Astrocyte (in vitro differentiated cells and primary cell): Measurements from ENCODE around the gene BCR. TPM values are rescaled to one million over a fixed set of nuclear protein-coding genes. Genes with fewer than 3 reads are reported as not detected.

ENCODE experiments used
- DNase-seq: peaks from one replicate; pipeline ENCODE4 v3.0.0-alpha.2; 2010; ENCODE audit warnings: low read depth
- FAIRE-seq: peaks from 2 replicates; lab custom pipeline; 2011; peaks lifted over from hg19 to GRCh38; lab: Jason Lieb, UNC
- H2AFZ ChIP-seq: 2 replicates; pipeline ENCODE4 v1.6.0; 2012; ENCODE audit warnings: low read depth, low read length, inconsistent platforms
- H3K27ac ChIP-seq: 2 replicates; pipeline ENCODE4 v1.5.1; 2011; ENCODE audit warnings: low read depth, low read length, inconsistent platforms
- H3K27me3 ChIP-seq: 2 replicates; pipeline ENCODE4 v1.6.0; 2011; ENCODE audit warnings: low read length, inconsistent platforms; ENCODE audit not compliant: insufficient read depth
- H3K36me3 ChIP-seq: 2 replicates; pipeline ENCODE4 v1.5.1; 2011; ENCODE audit warnings: low read length, inconsistent platforms; ENCODE audit not compliant: insufficient read depth
- H3K4me1 ChIP-seq: 2 replicates; pipeline ENCODE4 v1.5.1; 2011; ENCODE audit warnings: low read length, inconsistent platforms; ENCODE audit not compliant: insufficient read depth
- H3K4me2 ChIP-seq: 2 replicates; pipeline ENCODE4 v1.6.0; 2012; ENCODE audit warnings: low read length, inconsistent platforms
- H3K4me3 ChIP-seq: 2 replicates; pipeline ENCODE4 v1.5.1; 2011; ENCODE audit warnings: low read depth, mild to moderate bottlenecking, low read length, inconsistent platforms; ENCODE audit not compliant: insufficient read depth
- H3K79me2 ChIP-seq: 2 replicates; pipeline ENCODE4 v1.6.0; 2012; ENCODE audit warnings: mild to moderate bottlenecking, low read length, inconsistent platforms; ENCODE audit not compliant: insufficient read depth
- H3K9ac ChIP-seq: 2 replicates; pipeline ENCODE4 v1.6.0; 2012; ENCODE audit warnings: mild to moderate bottlenecking, low read length, inconsistent platforms
- H3K9me3 ChIP-seq: 2 replicates; pipeline ENCODE4 v1.5.1; 2012; ENCODE audit warnings: low read depth, mild to moderate bottlenecking, low read length, inconsistent platforms; ENCODE audit not compliant: insufficient read depth
- H4K20me1 ChIP-seq: 2 replicates; pipeline ENCODE4 v1.6.0; 2012; ENCODE audit warnings: low read length, inconsistent platforms; ENCODE audit not compliant: insufficient read depth
- H3K27ac Mint-ChIP-seq: one replicate; pipeline ENCODE4 v1.8.0; 2021; ENCODE audit warnings: mild to moderate bottlenecking, mixed read lengths; ENCODE audit not compliant: unreplicated experiment
- H3K27me3 Mint-ChIP-seq: one replicate; pipeline ENCODE4 v1.8.0; 2021; ENCODE audit warnings: low read depth, mixed read lengths; ENCODE audit not compliant: unreplicated experiment
- H3K36me3 Mint-ChIP-seq: one replicate; pipeline ENCODE4 v1.8.0; 2021; ENCODE audit warnings: low read depth, mixed read lengths; ENCODE audit not compliant: unreplicated experiment
- H3K4me1 Mint-ChIP-seq: one replicate; pipeline ENCODE4 v1.8.0; 2021; ENCODE audit warnings: low read depth, mixed read lengths; ENCODE audit not compliant: unreplicated experiment
- H3K4me3 Mint-ChIP-seq: one replicate; pipeline ENCODE4 v1.8.0; 2021; ENCODE audit warnings: mild to moderate bottlenecking, moderate library complexity, mixed read lengths; ENCODE audit not compliant: unreplicated experiment
- H3K9me3 Mint-ChIP-seq: one replicate; pipeline ENCODE4 v1.8.0; 2021; ENCODE audit warnings: mild to moderate bottlenecking, mixed read lengths; ENCODE audit not compliant: unreplicated experiment
- CTCF ChIP-seq: IDR thresholded peaks from 2 replicates; pipeline ENCODE4 v1.5.1; 2011; ENCODE audit warnings: low read depth, mild to moderate bottlenecking, inconsistent platforms, low read length, moderate library complexity; ENCODE audit not compliant: insufficient read depth
- EZH2 ChIP-seq: IDR thresholded peaks from 2 replicates; pipeline ENCODE4 v1.6.1; 2012; ENCODE audit warnings: mild to moderate bottlenecking, low read length, inconsistent platforms; ENCODE audit not compliant: insufficient read depth
- total RNA-seq: library from RNA; stranded (reverse); gene quantifications from 2 replicates; pipeline ENCODE4 v1.2.1, GENCODE V29; 2021

The BCR gene
- total RNA-seq, 1 donor from 2014 or later, result 48.9 TPM

GRCh38 chr22:23158516-23159290, 21.6 kb upstream of the BCR start:
- no peaks in the 10 kb centered on the region for H3K9me3 ChIP-seq
- no peaks in the 10 kb centered on the region for H3K4me1 ChIP-seq
- no peak overlapping the region for H2AFZ ChIP-seq
- FAIRE-seq (no peak), DNase-seq (no peak)
- H3K36me3 ChIP-seq, result no peaks in the 10 kb centered on the region
- no peak overlapping the region for H3K9ac ChIP-seq
- no peak overlapping the region for H3K27ac ChIP-seq
- TF ChIP-seq CTCF (no peak), EZH2 (no peak)
- H3K27ac Mint-ChIP-seq, result no peak overlapping the region
- no peaks in the 10 kb centered on the region for H3K27me3 ChIP-seq
- H3K4me2 ChIP-seq, result no peak overlapping the region
- H3K79me2 ChIP-seq, result no peaks in the 10 kb centered on the region
- H4K20me1 ChIP-seq, result no peaks in the 10 kb centered on the region
- peaks cover 8% of the 10 kb centered on the region for H3K36me3 Mint-ChIP-seq
- H3K4me3 Mint-ChIP-seq, result no peak overlapping the region
- H3K9me3 Mint-ChIP-seq, result no peaks in the 10 kb centered on the region
- H3K4me1 Mint-ChIP-seq, result no peaks in the 10 kb centered on the region
- no peak overlapping the region for H3K4me3 ChIP-seq
- peaks cover 20% of the 10 kb centered on the region for H3K27me3 Mint-ChIP-seq

GRCh38 chr22:23159291-23159630, 21.0 kb upstream of the BCR start:
- no peaks in the 10 kb centered on the region for H3K4me1 Mint-ChIP-seq
- DNase-seq (no peak), FAIRE-seq (no peak)
- Histone ChIP-seq H3K27me3 (no peaks in the 10 kb centered on the region), H4K20me1 (no peaks in the 10 kb centered on the region), H2AFZ (no peak overlapping the region), H3K4me3 (no peak overlapping the region), H3K36me3 (no peaks in the 10 kb centered on the region), H3K9ac (no peak overlapping the region), H3K4me2 (no peak overlapping the region), H3K4me1 (no peaks in the 10 kb centered on the region), H3K79me2 (no peaks in the 10 kb centered on the region), H3K27ac (no peak overlapping the region), H3K9me3 (no peaks in the 10 kb centered on the region)
- no peak overlapping the region for H3K27ac Mint-ChIP-seq
- peaks cover 20% of the 10 kb centered on the region for H3K27me3 Mint-ChIP-seq
- peaks cover 7% of the 10 kb centered on the region for H3K36me3 Mint-ChIP-seq
- TF ChIP-seq EZH2, result no peak
- no peak for TF ChIP-seq CTCF
- H3K9me3 Mint-ChIP-seq, result no peaks in the 10 kb centered on the region
- H3K4me3 Mint-ChIP-seq, result no peak overlapping the region

GRCh38 chr22:23161029-23161428, 19.3 kb upstream of the BCR start:
- Histone ChIP-seq H3K4me3 (no peak overlapping the region), H4K20me1 (no peaks in the 10 kb centered on the region), H3K36me3 (no peaks in the 10 kb centered on the region), H3K4me1 (no peaks in the 10 kb centered on the region), H3K9me3 (no peaks in the 10 kb centered on the region), H3K79me2 (no peaks in the 10 kb centered on the region), H3K27me3 (no peaks in the 10 kb centered on the region), H3K9ac (no peak overlapping the region), H2AFZ (no peak overlapping the region), H3K27ac (no peak overlapping the region), H3K4me2 (no peak overlapping the region)
- Mint-ChIP-seq H3K4me1 (no peaks in the 10 kb centered on the region), H3K4me3 (no peak overlapping the region), H3K36me3 (peaks cover 2% of the 10 kb centered on the region), H3K27me3 (peaks cover 29% of the 10 kb centered on the region), H3K27ac (no peak overlapping the region), H3K9me3 (no peaks in the 10 kb centered on the region)
- DNase-seq (no peak), FAIRE-seq (no peak)
- TF ChIP-seq CTCF (no peak), EZH2 (no peak)
